DOHH2 (cell line): ENCODE results near the gene MOXD1.

Experiments used
- EZH2phosphoT487 ChIP-seq: fragments of 200-600 bp; sonication (generic); IDR thresholded peaks from 2 replicates; pipeline ENCODE4 v1.6.1; 2017; ENCODE audit warnings: borderline replicate concordance, mild to moderate bottlenecking, antibody characterized with exemption, low read length, moderate library complexity, mixed read lengths
- TF ChIP-seq, protein P1 (sequence below): fragments of 200-600 bp; sonication (generic); IDR thresholded peaks from one replicate; pipeline ENCODE4 v1.5.1; 2014; ENCODE audit warnings: antibody characterized with exemption, mild to moderate bottlenecking, low read depth, low read length; ENCODE audit not compliant: poor library complexity, severe bottlenecking

DNA sequence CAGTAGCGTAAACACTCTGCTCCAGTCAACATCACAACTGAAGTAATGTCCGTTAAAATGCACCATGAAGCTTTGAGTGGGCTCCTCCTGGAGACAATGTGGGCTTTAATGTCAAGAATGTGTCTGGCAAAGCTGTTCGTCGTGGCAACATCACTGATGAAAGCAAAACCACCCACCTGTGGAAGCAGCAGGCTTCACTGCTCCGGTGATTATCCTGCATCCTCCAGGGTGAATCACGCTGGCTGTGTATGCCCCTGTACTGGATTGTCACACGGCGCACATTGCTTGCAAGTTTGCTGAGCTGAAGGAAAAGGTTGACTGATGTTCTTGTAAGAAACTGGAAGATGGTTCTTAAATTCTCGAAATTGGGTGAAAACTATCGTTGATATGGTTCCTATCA is 128.5 kb downstream of the MOXD1 start:
- TF ChIP-seq, protein P1, sequence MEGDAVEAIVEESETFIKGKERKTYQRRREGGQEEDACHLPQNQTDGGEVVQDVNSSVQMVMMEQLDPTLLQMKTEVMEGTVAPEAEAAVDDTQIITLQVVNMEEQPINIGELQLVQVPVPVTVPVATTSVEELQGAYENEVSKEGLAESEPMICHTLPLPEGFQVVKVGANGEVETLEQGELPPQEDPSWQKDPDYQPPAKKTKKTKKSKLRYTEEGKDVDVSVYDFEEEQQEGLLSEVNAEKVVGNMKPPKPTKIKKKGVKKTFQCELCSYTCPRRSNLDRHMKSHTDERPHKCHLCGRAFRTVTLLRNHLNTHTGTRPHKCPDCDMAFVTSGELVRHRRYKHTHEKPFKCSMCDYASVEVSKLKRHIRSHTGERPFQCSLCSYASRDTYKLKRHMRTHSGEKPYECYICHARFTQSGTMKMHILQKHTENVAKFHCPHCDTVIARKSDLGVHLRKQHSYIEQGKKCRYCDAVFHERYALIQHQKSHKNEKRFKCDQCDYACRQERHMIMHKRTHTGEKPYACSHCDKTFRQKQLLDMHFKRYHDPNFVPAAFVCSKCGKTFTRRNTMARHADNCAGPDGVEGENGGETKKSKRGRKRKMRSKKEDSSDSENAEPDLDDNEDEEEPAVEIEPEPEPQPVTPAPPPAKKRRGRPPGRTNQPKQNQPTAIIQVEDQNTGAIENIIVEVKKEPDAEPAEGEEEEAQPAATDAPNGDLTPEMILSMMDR = no peak
- TF ChIP-seq EZH2phosphoT487 = no peak
